GM21447 (cell line): ENCODE measurements around the gene FMN1.

Experiments
- ATAC-seq: cut with Tn5 transposase; IDR thresholded peaks from one replicate; pipeline ENCODE4 v1.9.1; 2021; ENCODE audit not compliant: unreplicated experiment

Gene FMN1

GRCh38 chr15:32944431-32944830, 250.1 kb downstream of the FMN1 start:
- ATAC-seq, result no peak

GRCh38 chr15:32943711-32944110, 250.8 kb downstream of the FMN1 start:
- no peak for ATAC-seq

- ATAC-seq, result no peak
These were observed 252.1 kb downstream of the FMN1 start for GRCh38 chr15:32942401-32942841.

GRCh38 chr15:32941823-32942222, 252.7 kb downstream of the FMN1 start:
- no peak for ATAC-seq

GRCh38 chr15:32936976-32937375, 257.5 kb downstream of the FMN1 start:
- no peak for ATAC-seq

GRCh38 chr15:32936283-32936918, 258.1 kb downstream of the FMN1 start:
- ATAC-seq, result no peak

GRCh38 chr15:32935139-32935538, 259.4 kb downstream of the FMN1 start:
- ATAC-seq, result no peak

- no peak for ATAC-seq
These were observed 261.3 kb downstream of the FMN1 start for GRCh38 chr15:32933236-32933635.

- no peak for ATAC-seq
These were observed 265.6 kb downstream of the FMN1 start for GRCh38 chr15:32928876-32929275.

- no peak for ATAC-seq
These were observed 267.4 kb downstream of the FMN1 start for GRCh38 chr15:32927124-32927523.

GRCh38 chr15:32923176-32923575, 271.3 kb downstream of the FMN1 start:
- ATAC-seq, result no peak

- ATAC-seq, result no peak
These were observed 272.0 kb downstream of the FMN1 start for GRCh38 chr15:32922541-32922940.

- no peak for ATAC-seq
These were observed 274.6 kb downstream of the FMN1 start for GRCh38 chr15:32919749-32920414.

- ATAC-seq, result no peak
These were observed 276.0 kb downstream of the FMN1 start for GRCh38 chr15:32918547-32918946.

- ATAC-seq, result no peak
These were observed 283.7 kb downstream of the FMN1 start for GRCh38 chr15:32910839-32911238.

- ATAC-seq, result no peak
These were observed 285.1 kb downstream of the FMN1 start for GRCh38 chr15:32909431-32909830.

GRCh38 chr15:32908872-32909271, 285.6 kb downstream of the FMN1 start:
- ATAC-seq, result peak; percentile 0

- ATAC-seq, result peak; percentile 83
These were observed 286.2 kb downstream of the FMN1 start for GRCh38 chr15:32908135-32908801.

- no peak for ATAC-seq
These were observed 289.0 kb downstream of the FMN1 start for GRCh38 chr15:32905481-32905880.

GRCh38 chr15:32904448-32904847, 290.1 kb downstream of the FMN1 start:
- ATAC-seq, result no peak

GRCh38 chr15:32903591-32904290, 290.8 kb downstream of the FMN1 start:
- no peak for ATAC-seq

- ATAC-seq, result no peak
These were observed 292.5 kb downstream of the FMN1 start for GRCh38 chr15:32901995-32902394.
